ENCODE measurements around the gene ANKHD1.
A peak's percentile ranks its signal among the peaks of the same experiment; 100 is the strongest.
"Not testable (repeated sequence)": the region's sequence is repeated elsewhere in the genome, so short reads cannot be mapped to it uniquely, and the experiment has no call there.

ANKHD1 gene

GRCh38 chr5:140421375-140421774, 19.7 kb downstream of the ANKHD1 start:
- not testable (repeated sequence) for DNase-seq

- DNase-seq = no peak
These were observed 22.0 kb downstream of the ANKHD1 start for GRCh38 chr5:140423609-140424008.

- no peak for DNase-seq
These were observed 22.5 kb downstream of the ANKHD1 start for GRCh38 chr5:140424135-140424534.

GRCh38 chr5:140427726-140428125, 26.1 kb downstream of the ANKHD1 start:
- not testable (repeated sequence) for DNase-seq

- DNase-seq = no peak
These were observed 28.1 kb downstream of the ANKHD1 start for GRCh38 chr5:140429724-140430123.

- no peak for DNase-seq
These were observed 30.6 kb downstream of the ANKHD1 start for GRCh38 chr5:140432212-140432611.

- DNase-seq = no peak
These were observed 31.3 kb downstream of the ANKHD1 start for GRCh38 chr5:140432916-140433315.

GRCh38 chr5:140457368-140457767, 55.7 kb downstream of the ANKHD1 start:
- not testable (repeated sequence) for DNase-seq

- DNase-seq = no peak
These were observed 65.5 kb downstream of the ANKHD1 start for GRCh38 chr5:140466981-140467742.

- DNase-seq = no peak
These were observed 66.6 kb downstream of the ANKHD1 start for GRCh38 chr5:140468188-140468587.

- peak in 1 of 14 donors; percentile 2 for DNase-seq
These were observed 67.6 kb downstream of the ANKHD1 start for GRCh38 chr5:140469259-140469658.

- no peak for DNase-seq
These were observed 78.8 kb downstream of the ANKHD1 start for GRCh38 chr5:140480310-140481014.

GRCh38 chr5:140481758-140482157, 80.1 kb downstream of the ANKHD1 start:
- no peak for DNase-seq

- DNase-seq = no peak
These were observed 81.4 kb downstream of the ANKHD1 start for GRCh38 chr5:140483055-140483454.

- not testable (repeated sequence) for DNase-seq
These were observed 86.5 kb downstream of the ANKHD1 start for GRCh38 chr5:140488141-140488540.

- no peak for DNase-seq
These were observed 87.3 kb downstream of the ANKHD1 start for GRCh38 chr5:140488914-140489313.

GRCh38 chr5:140497897-140498296, 96.3 kb downstream of the ANKHD1 start:
- no peak for DNase-seq

GRCh38 chr5:140498591-140498990, 97.0 kb downstream of the ANKHD1 start:
- DNase-seq = no peak

GRCh38 chr5:140502834-140503233, 101.2 kb downstream of the ANKHD1 start:
- no peak for DNase-seq

GRCh38 chr5:140509898-140510297, 108.3 kb downstream of the ANKHD1 start:
- DNase-seq = no peak

- no peak for DNase-seq
These were observed 111.5 kb downstream of the ANKHD1 start for GRCh38 chr5:140513124-140513523.

GRCh38 chr5:140524003-140524402, 122.4 kb downstream of the ANKHD1 start:
- no peak for DNase-seq

- no peak for DNase-seq
These were observed 138.6 kb downstream of the ANKHD1 start for GRCh38 chr5:140540227-140540626.

GRCh38 chr5:140542972-140543371, 141.3 kb downstream of the ANKHD1 start:
- DNase-seq = no peak
